ENCODE measurements around the gene SIGLEC10.
"Not testable (repeated sequence)": the region's sequence is repeated elsewhere in the genome, so short reads cannot be mapped to it uniquely, and the experiment has no call there.

The SIGLEC10 gene, protein sequence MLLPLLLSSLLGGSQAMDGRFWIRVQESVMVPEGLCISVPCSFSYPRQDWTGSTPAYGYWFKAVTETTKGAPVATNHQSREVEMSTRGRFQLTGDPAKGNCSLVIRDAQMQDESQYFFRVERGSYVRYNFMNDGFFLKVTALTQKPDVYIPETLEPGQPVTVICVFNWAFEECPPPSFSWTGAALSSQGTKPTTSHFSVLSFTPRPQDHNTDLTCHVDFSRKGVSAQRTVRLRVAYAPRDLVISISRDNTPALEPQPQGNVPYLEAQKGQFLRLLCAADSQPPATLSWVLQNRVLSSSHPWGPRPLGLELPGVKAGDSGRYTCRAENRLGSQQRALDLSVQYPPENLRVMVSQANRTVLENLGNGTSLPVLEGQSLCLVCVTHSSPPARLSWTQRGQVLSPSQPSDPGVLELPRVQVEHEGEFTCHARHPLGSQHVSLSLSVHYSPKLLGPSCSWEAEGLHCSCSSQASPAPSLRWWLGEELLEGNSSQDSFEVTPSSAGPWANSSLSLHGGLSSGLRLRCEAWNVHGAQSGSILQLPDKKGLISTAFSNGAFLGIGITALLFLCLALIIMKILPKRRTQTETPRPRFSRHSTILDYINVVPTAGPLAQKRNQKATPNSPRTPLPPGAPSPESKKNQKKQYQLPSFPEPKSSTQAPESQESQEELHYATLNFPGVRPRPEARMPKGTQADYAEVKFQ

GRCh38 chr19:51417107-51417809, at the start of gene SIGLEC10:
Gene SIGLEC10, minus strand, starts transcription at chr19:51417642. Its CDS starts 61 bp downstream, at chr19:51417581.
- DNase-seq = no peak

- no peak for DNase-seq
Observed at GRCh38 chr19:51466723-51467122, 49.3 kb upstream of the SIGLEC10 start.

DNA sequence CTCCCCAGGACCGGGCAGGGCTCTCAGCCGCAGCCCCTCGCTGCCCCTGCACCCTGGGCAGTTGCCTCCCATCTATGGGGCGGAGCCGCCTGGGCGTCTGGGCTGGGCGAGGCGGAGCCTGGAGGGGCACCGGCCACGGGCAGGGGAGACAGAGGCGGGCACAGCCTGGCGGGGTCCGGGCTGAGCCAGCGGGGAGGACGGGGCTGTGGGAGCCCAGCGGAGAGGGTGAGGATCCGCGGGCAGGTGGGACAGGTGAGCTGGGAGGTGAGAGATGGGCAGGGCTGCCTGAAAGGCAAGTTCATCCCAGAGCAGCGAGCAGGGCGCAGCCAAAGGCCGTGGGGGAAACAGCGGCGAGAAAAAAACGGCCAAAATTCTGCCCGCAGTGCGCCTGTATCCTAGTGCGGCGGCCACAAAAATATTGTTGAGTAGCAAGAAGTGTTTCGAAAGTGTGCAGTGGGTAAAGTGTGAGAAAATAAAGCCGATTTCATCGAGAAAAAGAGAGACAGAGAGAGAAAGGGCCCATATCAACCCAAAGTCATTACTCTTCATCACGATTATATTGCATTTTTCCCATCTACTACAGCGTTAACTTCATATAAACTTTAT, 46.6 kb upstream of the SIGLEC10 start:
- DNase-seq = not testable (repeated sequence)

DNA sequence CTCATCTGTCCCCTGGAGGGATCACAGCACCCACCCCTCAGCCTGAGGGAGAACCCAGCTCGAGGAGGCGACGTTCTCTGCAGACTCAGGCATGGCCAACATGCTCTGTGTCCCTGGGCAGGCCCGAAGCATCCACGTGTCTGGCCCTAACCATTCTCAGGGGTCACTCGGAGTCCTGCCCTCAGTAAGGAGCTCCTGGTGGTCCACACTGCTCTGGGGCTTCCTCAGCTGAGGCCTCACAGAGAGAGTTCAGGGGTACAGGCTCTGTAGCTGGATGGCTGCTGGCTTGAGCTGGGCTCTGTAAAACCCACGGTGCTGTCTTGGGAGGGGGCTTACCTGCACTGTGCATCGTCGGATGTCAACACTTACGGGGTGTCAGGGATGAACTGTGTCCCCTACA, 45.2 kb upstream of the SIGLEC10 start:
- no peak for DNase-seq

DNA sequence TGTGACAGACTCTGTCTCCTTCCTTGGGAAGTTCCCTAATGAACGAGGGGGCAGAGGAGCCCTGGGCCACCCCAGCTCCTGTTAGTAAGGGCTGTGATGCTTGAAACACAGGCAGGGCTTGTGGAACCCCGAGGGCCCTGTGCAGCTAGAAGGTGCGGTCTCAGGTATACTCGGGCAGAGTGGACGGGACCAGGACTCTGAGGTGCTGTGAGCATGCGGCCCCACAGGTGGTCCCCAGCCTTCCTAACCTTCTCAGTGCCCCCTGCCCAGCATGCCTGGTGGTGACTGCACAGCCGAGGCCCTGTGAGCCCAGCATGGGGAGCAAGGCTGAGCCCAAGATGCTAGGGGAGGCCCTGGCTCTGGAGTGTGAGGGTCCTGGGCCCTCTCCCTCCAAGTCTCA, 44.8 kb upstream of the SIGLEC10 start:
- DNase-seq = no peak

GRCh38 chr19:51461723-51462161, 44.3 kb upstream of the SIGLEC10 start:
- DNase-seq = no peak

DNA sequence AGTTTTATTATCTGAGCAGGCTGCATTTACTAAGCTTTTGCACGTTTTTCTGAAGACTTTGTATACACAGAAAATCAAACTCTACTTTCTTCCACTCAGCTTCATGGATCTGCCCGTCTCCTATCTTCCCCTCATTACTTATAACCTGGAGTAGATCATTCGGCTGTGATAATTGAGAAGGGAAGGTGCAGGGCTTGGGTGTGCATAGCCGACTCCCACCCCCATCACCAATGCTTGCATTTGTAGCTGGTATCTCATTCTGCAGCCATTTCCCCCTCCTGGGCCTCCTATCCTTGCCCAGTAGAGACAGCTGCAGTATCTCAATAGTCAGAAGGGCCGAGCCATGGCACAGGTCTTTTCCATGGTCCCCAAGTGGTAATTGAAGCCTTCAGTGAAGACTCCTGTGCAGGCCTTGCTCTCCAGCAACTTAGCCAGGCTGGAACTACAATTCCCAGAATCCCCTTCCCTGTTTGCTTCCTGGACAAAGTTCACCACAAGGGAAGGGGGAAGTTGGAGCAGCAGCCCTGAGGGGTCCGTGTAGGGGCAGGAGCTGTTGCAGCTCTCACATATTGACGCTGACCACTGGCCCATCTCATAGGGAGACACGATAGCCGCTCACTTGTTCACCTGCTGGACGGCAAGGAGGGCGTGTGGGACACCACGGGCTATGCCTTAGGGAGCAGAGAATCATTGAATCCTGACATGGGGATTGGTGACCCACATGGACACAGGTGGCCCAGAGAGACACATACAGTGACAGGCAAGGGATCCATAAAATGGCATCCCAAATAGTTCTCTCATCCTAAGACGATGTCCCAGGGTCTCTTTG, 42.9 kb upstream of the SIGLEC10 start:
- DNase-seq = no peak

GRCh38 chr19:51458899-51459505, 41.6 kb upstream of the SIGLEC10 start:
- DNase-seq = no peak

- no peak for DNase-seq
Observed at GRCh38 chr19:51458051-51458645, 40.7 kb upstream of the SIGLEC10 start, which contains the start of gene SIGLEC8. Gene SIGLEC8, minus strand, starts transcription at chr19:51458454. Its CDS starts 67 bp downstream, at chr19:51458387.

DNA sequence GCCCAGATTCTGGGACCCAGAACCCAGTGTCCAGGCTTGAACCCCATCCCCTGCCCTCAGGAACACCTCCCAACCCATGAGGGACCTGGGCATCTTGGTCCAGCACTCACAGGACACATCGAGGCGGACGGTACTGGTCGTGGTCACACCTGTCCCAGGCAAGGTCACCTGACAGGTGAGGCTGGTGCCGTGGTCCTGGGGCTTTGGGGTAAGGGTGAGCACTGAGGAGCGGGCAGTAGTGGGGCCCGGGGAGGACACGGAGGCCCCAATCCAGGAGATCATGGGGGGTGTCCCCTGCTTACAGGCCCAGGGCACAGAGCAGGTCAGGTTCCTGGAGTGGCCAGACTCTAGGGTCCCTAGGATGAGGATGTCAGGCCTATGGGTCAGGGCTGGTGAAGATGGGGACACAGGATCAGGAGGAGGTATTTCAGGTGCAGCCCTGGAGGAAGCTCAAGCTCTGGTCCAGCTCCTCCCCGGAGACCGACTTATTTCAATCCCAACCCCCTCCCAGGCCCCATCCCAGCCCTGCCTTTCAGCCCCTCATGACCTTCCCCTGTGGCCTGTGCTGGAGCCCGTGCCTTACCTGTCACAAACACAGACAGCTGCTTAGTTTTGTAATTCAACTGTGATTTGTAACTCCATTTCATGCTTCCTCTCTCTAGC, 40.0 kb upstream of the SIGLEC10 start:
- no peak for DNase-seq

DNA sequence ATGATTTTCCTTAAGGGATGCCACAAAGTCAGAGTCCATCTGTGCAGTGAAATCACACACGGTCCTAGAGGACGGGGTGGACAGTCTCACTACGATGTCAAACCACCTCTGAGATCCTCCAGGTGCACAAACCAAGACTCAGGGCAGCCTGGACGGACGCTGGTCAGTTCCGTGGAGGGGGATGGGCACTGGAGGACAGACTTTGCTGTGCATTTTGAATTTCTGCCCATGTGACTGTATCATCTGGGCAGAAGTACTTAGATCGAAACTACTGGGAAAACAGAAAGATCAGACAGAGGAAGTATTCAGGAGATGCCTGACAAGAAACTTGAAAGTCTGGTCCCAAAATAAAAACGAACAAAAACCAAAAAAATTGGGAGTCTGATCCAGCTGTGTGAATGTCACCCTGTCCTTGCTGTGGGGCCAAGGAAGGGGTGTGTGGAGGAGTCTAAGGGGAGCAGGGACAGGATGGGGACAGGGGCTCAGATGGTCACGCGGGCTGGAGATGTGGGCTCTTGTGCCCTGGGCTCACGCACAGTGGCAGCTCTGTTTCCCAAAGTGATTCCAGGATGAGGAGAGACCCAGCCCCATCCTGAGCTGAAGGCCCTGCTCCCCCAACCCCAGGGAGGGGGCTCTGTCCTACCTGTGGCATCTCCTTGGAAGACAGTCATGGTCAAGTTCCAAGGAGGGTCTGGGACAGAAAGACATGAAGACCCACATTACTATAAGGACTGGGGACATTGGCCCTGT, 39.3 kb upstream of the SIGLEC10 start:
- DNase-seq = no peak

GRCh38 chr19:51450730-51451307, 33.4 kb upstream of the SIGLEC10 start:
- no peak for DNase-seq

DNA sequence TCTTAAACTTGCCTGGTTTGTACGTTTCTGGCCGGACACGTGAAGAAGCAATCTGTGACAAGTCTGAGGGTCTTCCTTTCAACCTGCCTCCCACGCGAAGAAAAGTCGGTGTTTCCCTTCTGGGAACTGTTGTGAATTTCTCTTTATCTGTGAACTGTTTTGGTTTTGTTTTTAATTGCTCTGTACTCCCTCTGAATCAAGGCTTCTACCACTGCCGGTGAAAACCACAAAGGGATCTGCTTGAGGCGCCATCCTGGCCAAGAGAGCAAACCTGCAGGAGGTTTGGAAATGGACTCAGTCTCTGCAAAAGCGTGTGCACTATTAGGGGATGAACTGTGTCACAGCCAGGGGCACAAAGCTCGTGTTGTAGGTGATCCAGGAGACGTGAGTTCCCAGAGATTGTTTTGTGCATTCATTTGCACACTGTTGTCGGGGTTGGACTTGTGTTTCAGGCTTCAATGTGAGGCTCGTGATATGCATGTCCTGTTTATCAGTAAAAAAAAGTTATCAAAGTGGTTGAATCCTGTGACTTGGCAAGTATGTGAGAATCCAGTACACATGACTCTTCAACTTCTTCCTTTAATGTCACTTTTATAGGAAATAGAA, 31.1 kb upstream of the SIGLEC10 start:
- no peak for DNase-seq

DNA sequence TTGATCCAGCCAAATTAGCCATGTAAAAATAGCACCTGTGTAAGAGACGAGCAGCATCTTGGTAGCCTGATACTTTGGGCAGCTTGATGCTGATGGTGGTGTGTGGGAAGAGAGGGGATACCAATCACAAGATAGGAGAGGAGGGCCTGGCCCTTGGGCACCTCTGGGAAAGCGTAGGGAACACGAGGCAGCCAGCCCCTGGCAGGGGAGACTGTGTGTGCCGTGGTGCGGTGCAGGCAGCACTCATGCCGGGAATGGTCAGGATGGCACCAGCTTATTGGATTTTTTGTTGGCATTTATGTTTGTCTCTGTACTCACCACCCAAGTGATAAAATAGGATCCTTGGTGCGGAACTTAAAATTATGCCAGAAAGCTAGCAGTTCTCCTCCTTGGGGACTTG, 30.6 kb upstream of the SIGLEC10 start:
- DNase-seq = no peak

DNA sequence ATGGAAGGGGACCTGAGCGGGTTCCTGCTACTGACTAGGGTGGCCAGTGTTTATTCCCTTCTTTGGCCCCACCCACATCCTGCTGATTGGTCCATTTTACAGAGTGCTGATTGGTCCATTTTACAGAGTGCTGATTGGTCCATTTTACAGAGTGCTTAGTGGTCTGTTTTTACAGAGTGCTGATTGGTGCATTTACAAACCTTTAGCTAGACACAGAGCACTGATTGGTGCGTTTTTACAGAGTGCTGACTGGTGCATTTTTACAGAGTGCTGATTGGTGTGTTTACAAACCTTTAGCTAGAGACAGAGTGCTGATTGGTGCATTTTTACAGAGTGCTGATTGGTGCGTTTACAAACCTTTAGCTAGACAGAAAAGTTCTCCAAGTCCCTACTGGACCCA, 30.1 kb upstream of the SIGLEC10 start:
- DNase-seq = not testable (repeated sequence)

GRCh38 chr19:51441410-51442390, 24.3 kb upstream of the SIGLEC10 start:
- no peak for DNase-seq

DNA sequence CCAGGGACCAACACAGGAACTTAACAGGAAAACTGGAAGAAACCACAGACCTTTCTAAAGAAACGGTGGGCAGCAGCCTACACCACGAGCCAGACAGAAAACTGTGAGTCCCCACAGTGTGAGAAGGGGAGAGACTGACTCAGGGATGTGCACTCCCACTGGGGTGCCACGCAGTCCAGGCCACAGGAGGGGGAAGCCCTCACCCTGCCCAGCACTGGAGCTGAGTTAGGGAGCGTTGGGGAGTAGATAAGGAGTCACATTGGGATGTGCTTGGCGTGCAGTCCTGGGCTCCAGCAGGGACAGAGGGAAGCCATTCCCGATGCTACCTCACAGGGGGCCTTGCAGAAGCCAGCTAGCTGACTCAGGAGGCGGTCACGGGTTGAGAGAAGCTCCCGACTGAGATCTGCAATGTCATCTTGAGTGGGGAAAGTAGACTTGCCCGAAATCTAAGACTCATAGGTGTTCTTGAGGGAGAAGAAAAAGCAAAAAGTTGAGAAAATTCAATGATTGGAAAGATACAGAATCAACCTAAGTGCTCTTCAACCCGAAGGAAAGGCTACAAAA, 23.5 kb upstream of the SIGLEC10 start:
- no peak for DNase-seq

Measured in NCI-H1417 treated with DMSO at 0.1 percent for 48 hours (cell line).